HepG2 (cell line): ENCODE measurements around the gene FOXA1. TPM values are rescaled to one million over a fixed set of nuclear protein-coding genes. Genes with fewer than 3 reads are reported as not detected.

ENCODE experiments used
- AKAP8 ChIP-seq: sonication (generic); formaldehyde crosslinking; IDR thresholded peaks from 2 replicates; pipeline ENCODE4 v1.5.1; 2020; ENCODE audit warnings: mild to moderate bottlenecking, missing genetic modification reagents
- DR1 ChIP-seq: sonication (generic); formaldehyde crosslinking; IDR thresholded peaks from 2 replicates; pipeline ENCODE4 v1.8.0; 2021; ENCODE audit warnings: mild to moderate bottlenecking, missing genetic modification reagents, inconsistent platforms
- ESRRA ChIP-seq: sonication (generic); formaldehyde crosslinking; IDR thresholded peaks from 2 replicates; pipeline ENCODE4 v1.5.1; 2020; ENCODE audit warnings: mild to moderate bottlenecking, low read depth, missing genetic modification reagents
- HMG20B ChIP-seq: conservative IDR thresholded peaks from 2 replicates; pipeline ENCODE4 v1.6.1; 2016; ENCODE audit warnings: missing genetic modification reagents, missing compliant biosample characterization
- RBM39 ChIP-seq: fragments of 200-400 bp; formaldehyde crosslinking; IDR thresholded peaks from one replicate; pipeline ENCODE4 v1.6.1; 2018; ENCODE audit warnings: antibody characterized with exemption, mild to moderate bottlenecking, low read depth, low read length; ENCODE audit not compliant: poor library complexity, severe bottlenecking
- REPIN1 ChIP-seq: sonication (generic); formaldehyde crosslinking; IDR thresholded peaks from 2 replicates; pipeline ENCODE4 v1.8.0; 2022; ENCODE audit warnings: missing genetic modification reagents, low read depth, mild to moderate bottlenecking, borderline replicate concordance
- SMYD3 ChIP-seq: sonication (generic); formaldehyde crosslinking; IDR thresholded peaks from 2 replicates; pipeline ENCODE4 v1.8.1; 2023; ENCODE audit warnings: mild to moderate bottlenecking, missing genetic modification reagents
- ZMAT3 ChIP-seq: sonication (generic); formaldehyde crosslinking; conservative IDR thresholded peaks from 2 replicates; pipeline ENCODE4 v1.7.0; 2021; ENCODE audit warnings: missing genetic modification reagents
- ZNF224 ChIP-seq: sonication (generic); formaldehyde crosslinking; IDR thresholded peaks from 2 replicates; pipeline ENCODE4 v1.5.0; 2020; ENCODE audit warnings: mild to moderate bottlenecking, missing genetic modification reagents
- ZNF776 ChIP-seq: sonication (generic); formaldehyde crosslinking; IDR thresholded peaks from 2 replicates; pipeline ENCODE4 v1.4.0; 2020; ENCODE audit warnings: mild to moderate bottlenecking, missing genetic modification reagents
- polyA plus RNA-seq, 8 experiments: library from polyadenylated mRNA; depleted of rRNA in 3 of 8; stranded (reverse) in 7 of 8; unstranded in 1 of 8; fragments of >200 nt; fragmentation: Illumina TruSeq in 4 of 8; extraction: Trizol in 4 of 8; gene quantifications; 2 replicates each; pipeline versions ENCODE4 v1.2.1 to v1.2.3, GENCODE V29; 2011 to 2016; ENCODE audit warnings: low read depth in 4 of 8, missing spikeins in 1 of 8, mixed read lengths in 1 of 8; ENCODE audit not compliant: insufficient read depth in 1 of 8
- total RNA-seq, 5 experiments: library from RNA; depleted of rRNA; stranded (reverse); fragments of >200 nt; fragmentation: Illumina TruSeq; extraction: Trizol; gene quantifications; 2 replicates each; pipeline ENCODE4 v1.2.3, GENCODE V29; 2016; ENCODE audit warnings: low read depth in 1 of 5
- TF ChIP-seq, protein P1 (sequence below): sonication (generic); formaldehyde crosslinking; IDR thresholded peaks from 2 replicates; pipeline ENCODE4 v1.4.0; 2020; ENCODE audit warnings: missing genetic modification reagents, borderline replicate concordance
- TF ChIP-seq, protein P2 (sequence below): sonication (generic); formaldehyde crosslinking; IDR thresholded peaks from 2 replicates; pipeline ENCODE4 v1.4.0; 2020; ENCODE audit warnings: missing genetic modification reagents
- TF ChIP-seq, protein P3 (sequence below): sonication (generic); formaldehyde crosslinking; IDR thresholded peaks from 2 replicates; pipeline ENCODE4 v1.5.1; 2020; ENCODE audit warnings: mild to moderate bottlenecking, missing genetic modification reagents, borderline replicate concordance
- TF ChIP-seq, protein P4 (sequence below): fragments of 450-650 bp; IDR thresholded peaks from 2 replicates; pipeline ENCODE4 v1.6.1; 2016
- TF ChIP-seq, protein P5 (sequence below): sonication (generic); formaldehyde crosslinking; IDR thresholded peaks from 2 replicates; pipeline ENCODE4 v1.9.0; 2022; ENCODE audit warnings: missing genetic modification reagents, mild to moderate bottlenecking, borderline replicate concordance

FOXA1 gene
- total and polyA plus RNA-seq, 2 of the 13 experiments (the other 11 are each of a cell fraction or from before 2014, with no cell fraction given), result 43.4 to 58.6 TPM

DNA sequence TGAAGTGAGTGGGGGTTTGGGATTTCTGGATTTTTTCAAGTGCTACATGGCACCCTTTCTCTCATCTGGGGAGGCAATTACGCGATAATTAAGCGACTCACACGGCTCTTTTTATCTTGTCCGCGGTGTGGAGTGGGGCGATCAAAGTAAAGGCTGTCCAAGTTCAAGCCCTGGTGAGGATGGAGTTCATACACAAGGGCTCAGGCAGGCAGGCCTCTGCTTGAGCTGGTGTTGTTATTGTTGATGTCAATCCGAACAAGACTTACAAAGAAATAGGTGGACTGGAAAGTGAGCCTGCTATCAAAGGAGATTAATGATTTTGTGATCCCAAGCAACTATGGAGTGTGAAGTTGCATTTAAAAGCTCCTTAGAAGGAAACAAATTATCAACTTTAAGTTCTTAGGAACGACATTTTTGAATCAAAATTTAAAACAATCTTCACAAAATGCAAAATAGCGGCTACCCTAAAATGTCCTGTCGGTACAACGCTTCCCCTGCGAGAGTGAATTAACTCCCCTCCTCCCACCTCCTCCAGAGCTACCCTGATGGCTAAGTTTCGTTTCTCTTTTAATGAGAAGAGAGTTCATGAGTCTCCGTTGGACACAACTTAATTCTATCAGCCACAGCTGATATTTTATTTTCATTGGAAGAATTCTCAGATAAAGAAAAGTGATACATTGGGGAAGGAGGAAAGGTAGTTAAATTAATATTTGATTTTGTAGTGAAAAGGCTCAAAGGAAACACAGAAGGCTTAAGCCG is 5.9 kb downstream of the FOXA1 start (continued):
- TF ChIP-seq, protein P1, sequence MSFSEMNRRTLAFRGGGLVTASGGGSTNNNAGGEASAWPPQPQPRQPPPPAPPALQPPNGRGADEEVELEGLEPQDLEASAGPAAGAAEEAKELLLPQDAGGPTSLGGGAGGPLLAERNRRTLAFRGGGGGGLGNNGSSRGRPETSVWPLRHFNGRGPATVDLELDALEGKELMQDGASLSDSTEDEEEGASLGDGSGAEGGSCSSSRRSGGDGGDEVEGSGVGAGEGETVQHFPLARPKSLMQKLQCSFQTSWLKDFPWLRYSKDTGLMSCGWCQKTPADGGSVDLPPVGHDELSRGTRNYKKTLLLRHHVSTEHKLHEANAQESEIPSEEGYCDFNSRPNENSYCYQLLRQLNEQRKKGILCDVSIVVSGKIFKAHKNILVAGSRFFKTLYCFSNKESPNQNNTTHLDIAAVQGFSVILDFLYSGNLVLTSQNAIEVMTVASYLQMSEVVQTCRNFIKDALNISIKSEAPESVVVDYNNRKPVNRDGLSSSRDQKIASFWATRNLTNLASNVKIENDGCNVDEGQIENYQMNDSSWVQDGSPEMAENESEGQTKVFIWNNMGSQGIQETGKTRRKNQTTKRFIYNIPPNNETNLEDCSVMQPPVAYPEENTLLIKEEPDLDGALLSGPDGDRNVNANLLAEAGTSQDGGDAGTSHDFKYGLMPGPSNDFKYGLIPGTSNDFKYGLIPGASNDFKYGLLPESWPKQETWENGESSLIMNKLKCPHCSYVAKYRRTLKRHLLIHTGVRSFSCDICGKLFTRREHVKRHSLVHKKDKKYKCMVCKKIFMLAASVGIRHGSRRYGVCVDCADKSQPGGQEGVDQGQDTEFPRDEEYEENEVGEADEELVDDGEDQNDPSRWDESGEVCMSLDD (CRISPR knock-in tag), result no peak
- TF ChIP-seq, protein P2, sequence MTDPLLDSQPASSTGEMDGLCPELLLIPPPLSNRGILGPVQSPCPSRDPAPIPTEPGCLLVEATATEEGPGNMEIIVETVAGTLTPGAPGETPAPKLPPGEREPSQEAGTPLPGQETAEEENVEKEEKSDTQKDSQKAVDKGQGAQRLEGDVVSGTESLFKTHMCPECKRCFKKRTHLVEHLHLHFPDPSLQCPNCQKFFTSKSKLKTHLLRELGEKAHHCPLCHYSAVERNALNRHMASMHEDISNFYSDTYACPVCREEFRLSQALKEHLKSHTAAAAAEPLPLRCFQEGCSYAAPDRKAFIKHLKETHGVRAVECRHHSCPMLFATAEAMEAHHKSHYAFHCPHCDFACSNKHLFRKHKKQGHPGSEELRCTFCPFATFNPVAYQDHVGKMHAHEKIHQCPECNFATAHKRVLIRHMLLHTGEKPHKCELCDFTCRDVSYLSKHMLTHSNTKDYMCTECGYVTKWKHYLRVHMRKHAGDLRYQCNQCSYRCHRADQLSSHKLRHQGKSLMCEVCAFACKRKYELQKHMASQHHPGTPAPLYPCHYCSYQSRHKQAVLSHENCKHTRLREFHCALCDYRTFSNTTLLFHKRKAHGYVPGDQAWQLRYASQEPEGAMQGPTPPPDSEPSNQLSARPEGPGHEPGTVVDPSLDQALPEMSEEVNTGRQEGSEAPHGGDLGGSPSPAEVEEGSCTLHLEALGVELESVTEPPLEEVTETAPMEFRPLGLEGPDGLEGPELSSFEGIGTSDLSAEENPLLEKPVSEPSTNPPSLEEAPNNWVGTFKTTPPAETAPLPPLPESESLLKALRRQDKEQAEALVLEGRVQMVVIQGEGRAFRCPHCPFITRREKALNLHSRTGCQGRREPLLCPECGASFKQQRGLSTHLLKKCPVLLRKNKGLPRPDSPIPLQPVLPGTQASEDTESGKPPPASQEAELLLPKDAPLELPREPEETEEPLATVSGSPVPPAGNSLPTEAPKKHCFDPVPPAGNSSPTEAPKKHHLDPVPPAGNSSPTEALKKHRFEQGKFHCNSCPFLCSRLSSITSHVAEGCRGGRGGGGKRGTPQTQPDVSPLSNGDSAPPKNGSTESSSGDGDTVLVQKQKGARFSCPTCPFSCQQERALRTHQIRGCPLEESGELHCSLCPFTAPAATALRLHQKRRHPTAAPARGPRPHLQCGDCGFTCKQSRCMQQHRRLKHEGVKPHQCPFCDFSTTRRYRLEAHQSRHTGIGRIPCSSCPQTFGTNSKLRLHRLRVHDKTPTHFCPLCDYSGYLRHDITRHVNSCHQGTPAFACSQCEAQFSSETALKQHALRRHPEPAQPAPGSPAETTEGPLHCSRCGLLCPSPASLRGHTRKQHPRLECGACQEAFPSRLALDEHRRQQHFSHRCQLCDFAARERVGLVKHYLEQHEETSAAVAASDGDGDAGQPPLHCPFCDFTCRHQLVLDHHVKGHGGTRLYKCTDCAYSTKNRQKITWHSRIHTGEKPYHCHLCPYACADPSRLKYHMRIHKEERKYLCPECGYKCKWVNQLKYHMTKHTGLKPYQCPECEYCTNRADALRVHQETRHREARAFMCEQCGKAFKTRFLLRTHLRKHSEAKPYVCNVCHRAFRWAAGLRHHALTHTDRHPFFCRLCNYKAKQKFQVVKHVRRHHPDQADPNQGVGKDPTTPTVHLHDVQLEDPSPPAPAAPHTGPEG (CRISPR knock-in tag), result no peak
- TF ChIP-seq, protein P3, sequence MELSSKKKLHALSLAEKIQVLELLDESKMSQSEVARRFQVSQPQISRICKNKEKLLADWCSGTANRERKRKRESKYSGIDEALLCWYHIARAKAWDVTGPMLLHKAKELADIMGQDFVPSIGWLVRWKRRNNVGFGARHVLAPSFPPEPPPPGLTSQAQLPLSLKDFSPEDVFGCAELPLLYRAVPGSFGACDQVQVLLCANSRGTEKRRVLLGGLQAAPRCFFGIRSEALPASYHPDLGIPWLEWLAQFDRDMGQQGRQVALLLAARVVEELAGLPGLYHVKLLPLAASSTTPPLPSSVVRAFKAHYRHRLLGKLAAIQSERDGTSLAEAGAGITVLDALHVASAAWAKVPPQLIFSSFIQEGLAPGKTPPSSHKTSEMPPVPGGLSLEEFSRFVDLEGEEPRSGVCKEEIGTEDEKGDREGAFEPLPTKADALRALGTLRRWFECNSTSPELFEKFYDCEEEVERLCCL, result no peak
- TF ChIP-seq ZMAT3 (no peak), AKAP8 (CRISPR knock-in tag) (no peak; the same call in 1 of the 2 replicates), SMYD3 (CRISPR knock-in tag) (no peak; the same call in 1 of the 2 replicates), ESRRA (CRISPR knock-in tag) (no peak), ZNF224 (CRISPR knock-in tag) (peak; percentile 92; the same call in 1 of the 2 replicates), RBM39 (no peak), HMG20B (CRISPR knock-in tag) (no peak; the same call in 1 of the 2 replicates), ZNF776 (no peak), REPIN1 (CRISPR knock-in tag) (no peak), DR1 (no peak)
- TF ChIP-seq, protein P4, sequence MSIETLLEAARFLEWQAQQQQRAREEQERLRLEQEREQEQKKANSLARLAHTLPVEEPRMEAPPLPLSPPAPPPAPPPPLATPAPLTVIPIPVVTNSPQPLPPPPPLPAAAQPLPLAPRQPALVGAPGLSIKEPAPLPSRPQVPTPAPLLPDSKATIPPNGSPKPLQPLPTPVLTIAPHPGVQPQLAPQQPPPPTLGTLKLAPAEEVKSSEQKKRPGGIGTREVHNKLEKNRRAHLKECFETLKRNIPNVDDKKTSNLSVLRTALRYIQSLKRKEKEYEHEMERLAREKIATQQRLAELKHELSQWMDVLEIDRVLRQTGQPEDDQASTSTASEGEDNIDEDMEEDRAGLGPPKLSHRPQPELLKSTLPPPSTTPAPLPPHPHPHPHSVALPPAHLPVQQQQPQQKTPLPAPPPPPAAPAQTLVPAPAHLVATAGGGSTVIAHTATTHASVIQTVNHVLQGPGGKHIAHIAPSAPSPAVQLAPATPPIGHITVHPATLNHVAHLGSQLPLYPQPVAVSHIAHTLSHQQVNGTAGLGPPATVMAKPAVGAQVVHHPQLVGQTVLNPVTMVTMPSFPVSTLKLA, result no peak
- TF ChIP-seq, protein P5, sequence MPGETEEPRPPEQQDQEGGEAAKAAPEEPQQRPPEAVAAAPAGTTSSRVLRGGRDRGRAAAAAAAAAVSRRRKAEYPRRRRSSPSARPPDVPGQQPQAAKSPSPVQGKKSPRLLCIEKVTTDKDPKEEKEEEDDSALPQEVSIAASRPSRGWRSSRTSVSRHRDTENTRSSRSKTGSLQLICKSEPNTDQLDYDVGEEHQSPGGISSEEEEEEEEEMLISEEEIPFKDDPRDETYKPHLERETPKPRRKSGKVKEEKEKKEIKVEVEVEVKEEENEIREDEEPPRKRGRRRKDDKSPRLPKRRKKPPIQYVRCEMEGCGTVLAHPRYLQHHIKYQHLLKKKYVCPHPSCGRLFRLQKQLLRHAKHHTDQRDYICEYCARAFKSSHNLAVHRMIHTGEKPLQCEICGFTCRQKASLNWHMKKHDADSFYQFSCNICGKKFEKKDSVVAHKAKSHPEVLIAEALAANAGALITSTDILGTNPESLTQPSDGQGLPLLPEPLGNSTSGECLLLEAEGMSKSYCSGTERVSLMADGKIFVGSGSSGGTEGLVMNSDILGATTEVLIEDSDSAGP (CRISPR knock-in tag), result no peak
